ENCODE data around the gene GRAP2. TPM values are rescaled to one million over a fixed set of nuclear protein-coding genes. Genes with fewer than 3 reads are reported as not detected.
"Not testable (repeated sequence)": the region's sequence is repeated elsewhere in the genome, so short reads cannot be mapped to it uniquely, and the experiment has no call there.

GRAP2 gene
- total and polyA plus RNA-seq, 8 donors: 0.45 to 29.1 (median 3.0) TPM; not detected in 2

DNA sequence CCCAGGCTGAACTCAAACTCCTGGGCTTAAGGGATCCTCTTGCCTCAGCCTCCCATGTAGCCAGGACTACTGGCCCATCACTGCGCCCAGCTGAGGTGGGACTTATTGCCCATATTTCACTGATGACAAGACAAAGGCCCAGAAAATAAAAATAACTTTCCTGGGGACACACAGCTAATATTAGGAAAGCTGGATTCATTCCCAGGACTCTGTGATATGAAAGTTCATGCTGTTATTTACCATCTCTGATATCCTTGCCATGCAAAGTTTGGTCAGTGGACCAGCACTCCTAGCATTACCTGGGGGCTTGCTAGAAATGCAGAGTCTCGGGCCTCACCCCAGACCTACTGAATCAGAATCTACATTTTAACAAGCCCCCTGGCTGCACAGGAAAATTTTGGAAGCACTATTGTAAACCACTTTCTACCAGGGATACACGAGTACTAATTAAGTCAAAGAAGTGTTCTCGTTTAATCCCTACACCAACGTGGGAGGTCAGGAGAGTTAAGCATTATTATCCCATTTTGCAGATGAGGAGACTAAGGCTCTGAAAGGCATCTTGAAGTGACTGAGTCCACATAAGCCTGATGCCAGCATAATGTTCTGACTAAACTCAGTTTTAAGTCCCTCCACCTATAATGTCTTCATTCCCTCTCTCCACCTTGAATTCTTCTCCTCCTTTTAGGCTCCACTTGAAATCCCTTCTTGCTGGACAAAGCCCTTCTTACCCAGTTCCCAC lies 91.4 kb downstream of the GRAP2 start:
- Histone ChIP-seq H3K27me3 (peaks cover 0 to 26% (median 13%) of the 10 kb centered on the region in 3 donors), H3K36me3 (no peaks in the 10 kb centered on the region), H3K9me3 (no peaks in the 10 kb centered on the region), H3K4me1 (peaks cover 11 to 55% (median 39%) of the 10 kb centered on the region in 4 donors), H3K27ac (peak overlapping the region in 1 of 5 donors; percentile 42), H3K4me3 (no peak overlapping the region)
- intact Hi-C loops (cut with DNase I; ENCODE audit: low total_unique reads): no loop called here
- TF ChIP-seq EP300 (IDR thresholded peaks at IDR 0.05): no peak
- no peak for TF ChIP-seq POLR2A (IDR thresholded peaks at IDR 0.05)
- TF ChIP-seq, protein P1, sequence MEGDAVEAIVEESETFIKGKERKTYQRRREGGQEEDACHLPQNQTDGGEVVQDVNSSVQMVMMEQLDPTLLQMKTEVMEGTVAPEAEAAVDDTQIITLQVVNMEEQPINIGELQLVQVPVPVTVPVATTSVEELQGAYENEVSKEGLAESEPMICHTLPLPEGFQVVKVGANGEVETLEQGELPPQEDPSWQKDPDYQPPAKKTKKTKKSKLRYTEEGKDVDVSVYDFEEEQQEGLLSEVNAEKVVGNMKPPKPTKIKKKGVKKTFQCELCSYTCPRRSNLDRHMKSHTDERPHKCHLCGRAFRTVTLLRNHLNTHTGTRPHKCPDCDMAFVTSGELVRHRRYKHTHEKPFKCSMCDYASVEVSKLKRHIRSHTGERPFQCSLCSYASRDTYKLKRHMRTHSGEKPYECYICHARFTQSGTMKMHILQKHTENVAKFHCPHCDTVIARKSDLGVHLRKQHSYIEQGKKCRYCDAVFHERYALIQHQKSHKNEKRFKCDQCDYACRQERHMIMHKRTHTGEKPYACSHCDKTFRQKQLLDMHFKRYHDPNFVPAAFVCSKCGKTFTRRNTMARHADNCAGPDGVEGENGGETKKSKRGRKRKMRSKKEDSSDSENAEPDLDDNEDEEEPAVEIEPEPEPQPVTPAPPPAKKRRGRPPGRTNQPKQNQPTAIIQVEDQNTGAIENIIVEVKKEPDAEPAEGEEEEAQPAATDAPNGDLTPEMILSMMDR (IDR thresholded peaks at IDR 0.05): no peak
- no peak for TF ChIP-seq POLR2AphosphoS5 (IDR thresholded peaks at IDR 0.05)
- DNase-seq: no peak
- WGBS, 5 donors: 40 to 73% (median 70%) methylated on average over 5 of the region's 5 CpGs

DNA sequence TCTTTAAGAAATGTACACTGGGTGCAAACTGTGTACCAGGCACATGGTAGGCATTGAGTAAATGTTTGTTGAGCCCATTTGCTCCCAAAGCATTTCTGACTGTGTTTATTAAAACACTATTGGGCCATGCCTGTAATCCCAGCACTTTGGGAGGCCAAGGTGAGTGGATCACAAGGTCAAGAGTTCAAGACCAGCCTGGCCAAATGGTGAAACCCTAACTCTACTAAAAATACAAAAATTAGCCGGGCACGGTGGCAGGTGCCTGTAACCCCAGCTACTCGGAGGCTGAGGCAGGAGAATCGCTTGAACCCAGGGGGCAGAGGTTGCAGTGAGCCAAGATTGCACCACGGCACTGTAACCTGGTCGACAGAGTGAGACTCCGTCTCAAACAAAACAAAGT lies 92.0 kb downstream of the GRAP2 start:
- Histone ChIP-seq H3K4me1 (peaks cover 17 to 61% (median 45%) of the 10 kb centered on the region in 4 donors), H3K27me3 (peaks cover 0 to 26% (median 13%) of the 10 kb centered on the region in 3 donors)
- DNase-seq; H3K9me3 ChIP-seq; H3K4me3 ChIP-seq; intact Hi-C loops (cut with DNase I; ENCODE audit: low total_unique reads); H3K36me3 ChIP-seq; H3K27ac ChIP-seq: not testable (repeated sequence)
- WGBS, 5 donors: 67 to 92% (median 82%) methylated on average over 7 of the region's 7 CpGs

DNA sequence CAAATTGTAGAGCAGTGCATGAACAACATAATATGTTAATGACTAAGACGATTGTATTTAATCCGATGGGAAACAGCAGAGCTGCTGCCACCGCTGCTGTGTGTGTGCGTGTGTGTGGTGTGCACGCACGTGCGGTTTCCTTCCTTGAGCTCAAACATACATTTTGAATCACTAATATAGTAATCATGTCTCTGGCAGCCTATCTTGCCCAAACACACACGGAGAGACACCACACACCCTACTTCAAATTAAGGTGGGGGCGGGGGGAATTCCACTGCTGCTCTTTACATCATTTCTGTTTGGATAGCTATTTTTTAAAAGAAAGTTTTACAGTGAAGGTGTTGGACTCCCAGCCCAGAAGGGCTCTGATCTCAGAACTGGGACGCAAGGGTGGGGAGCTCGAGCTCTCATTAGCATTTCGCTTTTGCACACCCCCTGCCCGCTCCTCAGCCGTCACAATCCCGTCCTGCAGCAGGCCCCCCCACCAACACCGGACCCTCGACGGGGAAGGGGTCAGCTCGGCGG lies 93.2 kb downstream of the GRAP2 start:
- Histone ChIP-seq H3K4me3 (peak overlapping the region; percentile 46 to 53 (median 50)), H3K36me3 (no peaks in the 10 kb centered on the region), H3K9me3 (no peaks in the 10 kb centered on the region), H3K4me1 (peaks cover 29 to 74% (median 57%) of the 10 kb centered on the region in 4 donors), H3K27ac (peak overlapping the region in 2 of 5 donors; percentile 41 to 86), H3K27me3 (peaks cover 0 to 26% (median 13%) of the 10 kb centered on the region in 3 donors)
- intact Hi-C loops (cut with DNase I; ENCODE audit: low total_unique reads): no loop called here
- TF ChIP-seq EP300 (IDR thresholded peaks at IDR 0.05) (no peak), POLR2AphosphoS5 (IDR thresholded peaks at IDR 0.05) (no peak), POLR2A (IDR thresholded peaks at IDR 0.05) (no peak)
- TF ChIP-seq, protein P1 (IDR thresholded peaks at IDR 0.05): no peak
- 17 to 46% (median 28%) methylated on average over 14 to 20 of the region's 20 CpGs for WGBS, 5 donors
- DNase-seq: peak in 1 of 2 donors; percentile 67

DNA sequence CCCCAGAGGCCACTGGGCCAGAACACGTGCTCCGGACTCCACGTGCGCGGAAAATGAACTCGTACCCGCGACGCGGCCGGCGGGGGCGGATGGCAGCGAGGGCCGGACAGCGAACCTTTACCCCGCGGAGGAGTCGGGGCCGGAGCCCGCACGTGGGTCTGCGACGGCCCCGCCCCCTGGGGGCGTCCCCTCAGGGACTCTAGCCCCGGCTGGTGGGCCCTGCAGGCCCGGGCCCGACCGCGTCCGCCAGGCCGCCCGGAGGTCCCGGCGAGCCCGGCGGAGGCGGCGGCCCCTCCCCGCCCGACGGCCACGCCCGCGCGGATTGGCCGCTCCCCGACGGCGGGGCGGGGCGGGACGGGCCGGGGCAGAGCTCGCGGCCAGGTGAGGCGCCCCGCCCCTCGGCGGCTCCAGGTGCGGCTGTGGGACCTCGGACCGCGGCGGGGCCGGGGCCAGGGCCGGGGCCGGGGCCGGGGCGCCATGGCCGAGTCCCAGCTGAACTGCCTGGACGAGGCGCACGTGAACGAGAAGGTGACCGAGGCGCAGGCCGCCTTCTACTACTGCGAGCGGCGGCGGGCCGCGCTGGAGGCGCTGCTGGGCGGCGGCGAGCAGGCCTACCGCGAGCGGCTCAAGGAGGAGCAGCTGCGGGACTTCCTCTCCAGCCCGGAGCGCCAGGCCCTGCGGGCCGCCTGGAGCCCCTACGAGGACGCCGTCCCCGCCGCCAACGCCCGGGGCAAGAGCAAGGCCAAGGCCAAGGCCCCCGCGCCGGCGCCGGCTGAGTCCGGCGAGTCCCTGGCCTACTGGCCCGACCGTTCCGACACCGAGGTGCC lies 93.9 kb downstream of the GRAP2 start, which contains the start of gene FAM83F:
Gene FAM83F, plus strand, starts transcription at position 389 of the 827 bp plus-strand sequence. Its CDS starts 89 bp downstream, at position 478.
- peaks cover 36 to 80% (median 63%) of the 10 kb centered on the region in 4 donors for H3K4me1 ChIP-seq
- peak; percentile 73 to 90 for DNase-seq
- H3K36me3 ChIP-seq: no peaks in the 10 kb centered on the region
- TF ChIP-seq POLR2AphosphoS5 (IDR thresholded peaks at IDR 0.05) (no peak), POLR2A (IDR thresholded peaks at IDR 0.05) (no peak), EP300 (IDR thresholded peaks at IDR 0.05) (no peak)
- TF ChIP-seq, protein P1 (IDR thresholded peaks at IDR 0.05): no peak
- H3K27ac ChIP-seq: peak within 1 kb of the TSS; percentile 66 to 94 (median 85)
- no peaks in the 10 kb centered on the region for H3K9me3 ChIP-seq
- intact Hi-C loops (cut with DNase I; ENCODE audit: low total_unique reads): no loop called here
- H3K4me3 ChIP-seq: peak within 1 kb of the TSS; percentile 46 to 53 (median 50)
- WGBS, 5 donors: 3 to 10% (median 7%) methylated on average over 52 to 115 of the region's 115 CpGs
- peaks cover 0 to 26% (median 13%) of the 10 kb centered on the region in 3 donors for H3K27me3 ChIP-seq

Measured in stomach (tissue), 9 donors.